GF-D8 (cell line): Measurements from ENCODE around the gene WDFY4.

Source experiments
- DNase-seq: peaks from one replicate; lab custom pipeline; 2025; lab: John Stamatoyannopoulos, UW

The WDFY4 gene

GRCh38 chr10:49024484-49024883, 339.8 kb downstream of the WDFY4 start:
- no peak for DNase-seq

DNA sequence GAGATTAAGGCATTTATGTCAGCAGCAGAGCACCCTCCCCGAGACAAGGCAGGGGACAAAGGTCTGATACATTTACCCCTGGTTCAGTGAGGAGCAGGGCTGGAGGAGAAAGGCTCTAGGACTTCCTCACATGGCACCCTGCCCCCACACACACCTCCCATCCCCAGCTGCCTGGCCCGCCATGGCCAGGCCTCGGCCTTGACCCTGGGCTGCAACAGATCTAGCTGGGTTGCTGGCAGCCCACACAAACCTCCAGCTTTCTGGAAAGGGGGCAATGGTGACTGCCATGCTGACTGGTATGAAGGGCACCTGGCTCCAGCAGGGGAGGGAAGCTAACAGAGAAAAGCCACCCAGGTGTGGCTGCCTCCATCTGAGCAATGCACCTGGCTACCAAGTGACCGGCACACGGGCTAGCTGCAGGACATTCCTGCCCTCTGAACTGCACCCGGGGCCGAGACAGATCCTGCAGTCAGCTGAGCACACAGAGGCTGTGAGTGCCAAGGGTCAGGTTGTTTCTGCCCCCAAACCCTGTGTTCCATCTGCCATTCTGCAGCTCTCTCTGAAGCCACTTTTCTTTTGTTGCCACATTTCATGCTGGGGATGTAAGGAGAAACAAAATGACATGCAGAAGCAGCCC, 340.8 kb downstream of the WDFY4 start:
- no peak for DNase-seq

DNA sequence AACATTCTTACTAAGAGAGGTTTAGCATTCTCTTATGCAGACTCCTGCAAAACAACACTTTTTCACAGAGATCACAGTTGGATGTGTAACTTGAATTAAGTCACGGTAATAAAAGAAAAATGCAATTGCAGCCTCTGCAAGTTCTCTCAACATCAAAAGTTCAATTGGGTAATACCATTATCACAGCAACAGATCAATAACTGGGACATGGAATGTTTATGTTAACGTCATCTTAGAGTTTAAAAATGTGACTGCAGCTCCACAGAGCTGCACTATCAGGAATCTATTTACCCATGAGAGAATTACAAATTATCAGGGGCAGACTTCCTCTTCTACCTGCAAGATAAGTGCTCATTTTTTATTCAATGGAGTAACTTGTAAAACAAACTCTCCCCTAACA, 344.0 kb downstream of the WDFY4 start:
- no peak for DNase-seq

DNA sequence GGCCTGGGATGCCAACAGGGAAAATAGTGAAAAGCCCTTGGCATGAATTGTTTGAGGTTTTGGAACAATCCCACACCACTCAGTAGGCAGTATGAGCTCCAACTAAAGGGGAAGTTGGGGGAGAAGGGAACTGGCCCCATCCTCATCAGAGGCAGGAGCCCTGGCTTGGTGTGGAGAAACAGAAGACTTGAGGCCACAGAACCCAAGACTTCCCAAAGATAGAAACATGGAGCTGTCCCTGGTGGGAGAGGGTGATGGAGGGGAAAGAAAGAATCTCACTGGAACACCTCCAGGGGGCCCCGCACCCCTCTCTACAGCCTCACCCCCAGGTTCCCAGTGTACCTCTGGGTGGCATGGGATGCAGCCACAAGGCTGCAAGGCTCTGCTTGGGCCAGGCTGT, 345.0 kb downstream of the WDFY4 start:
- no peak for DNase-seq
